Lower leg skin (tissue), 4 donors: ENCODE results near the gene AMOT. TPM values are rescaled to one million over a fixed set of nuclear protein-coding genes. Genes with fewer than 3 reads are reported as not detected.

Experiments
- DNase-seq, 2 donors: peaks; one replicate each; pipeline ENCODE4 v3.0.0-alpha.2; 2019; ENCODE audit warnings: low spot score in 2 of 2
- H3K4me3 ChIP-seq: fragments of 200-600 bp; sonication (generic); 2 replicates; pipeline ENCODE4 v1.5.1; 2017; ENCODE audit warnings: mild to moderate bottlenecking, low read depth; ENCODE audit not compliant: poor library complexity, severe bottlenecking
- POLR2A ChIP-seq, 2 donors: fragments of 450-650 bp; IDR thresholded peaks; one replicate each; pipeline ENCODE4 v1.6.1; 2016 to 2017; ENCODE audit warnings: antibody characterized with exemption in 2 of 2, mild to moderate bottlenecking in 1 of 2, moderate library complexity in 1 of 2
- WGBS, 2 donors: methylation state at CpG; one replicate each; pipeline ENCODE4 v1.1.5; 2018; 5-methylcytosine and 5-hydroxymethylcytosine counted together
- intact Hi-C: fragments of 100-400 bp; cut with DNase I; formaldehyde crosslinking; loops from one replicate; pipeline ENCODE4 v1.15.0; 2023; ENCODE audit warnings: low total_unique reads
- total RNA-seq, 4 donors: library from RNA; depleted of rRNA; stranded (reverse); fragments of >200 nt; gene quantifications; one replicate each; pipeline ENCODE4 v1.1.0, GENCODE V29; 2016
- TF ChIP-seq, protein P1 (sequence below), 3 donors: fragments of 450-650 bp; IDR thresholded peaks; one replicate each; pipeline ENCODE4 v1.5.1; 2016; ENCODE audit warnings: antibody characterized with exemption in 3 of 3, mild to moderate bottlenecking in 3 of 3, moderate library complexity in 2 of 3

Gene AMOT
- total RNA-seq, 4 donors from 2014 or later = 2.7 to 13.9 (median 10.3) TPM

DNA sequence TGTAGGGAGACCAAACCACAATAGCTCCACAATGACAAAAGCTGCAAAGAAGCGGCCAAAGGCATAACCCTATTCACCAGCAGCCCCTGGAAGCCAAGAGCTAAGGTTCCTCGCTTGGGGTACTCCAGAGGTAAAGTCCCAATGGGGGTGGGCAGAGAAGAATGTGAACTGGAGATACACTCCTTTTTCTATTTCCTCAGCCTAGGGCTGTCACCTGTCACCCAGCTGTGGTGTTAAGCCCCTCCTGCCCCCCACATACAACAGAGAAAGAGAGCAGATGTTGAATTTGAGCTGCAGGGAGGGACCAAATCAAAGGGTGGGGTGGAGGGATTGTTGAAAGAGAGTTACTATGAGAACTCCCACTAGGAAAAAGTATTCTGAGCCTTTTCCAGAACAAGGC lies 26.1 kb downstream of the AMOT start:
- DNase-seq = no peak
- 71 to 95% methylated on average over 2 of the region's 2 CpGs for WGBS, 2 donors
- TF ChIP-seq, protein P1, sequence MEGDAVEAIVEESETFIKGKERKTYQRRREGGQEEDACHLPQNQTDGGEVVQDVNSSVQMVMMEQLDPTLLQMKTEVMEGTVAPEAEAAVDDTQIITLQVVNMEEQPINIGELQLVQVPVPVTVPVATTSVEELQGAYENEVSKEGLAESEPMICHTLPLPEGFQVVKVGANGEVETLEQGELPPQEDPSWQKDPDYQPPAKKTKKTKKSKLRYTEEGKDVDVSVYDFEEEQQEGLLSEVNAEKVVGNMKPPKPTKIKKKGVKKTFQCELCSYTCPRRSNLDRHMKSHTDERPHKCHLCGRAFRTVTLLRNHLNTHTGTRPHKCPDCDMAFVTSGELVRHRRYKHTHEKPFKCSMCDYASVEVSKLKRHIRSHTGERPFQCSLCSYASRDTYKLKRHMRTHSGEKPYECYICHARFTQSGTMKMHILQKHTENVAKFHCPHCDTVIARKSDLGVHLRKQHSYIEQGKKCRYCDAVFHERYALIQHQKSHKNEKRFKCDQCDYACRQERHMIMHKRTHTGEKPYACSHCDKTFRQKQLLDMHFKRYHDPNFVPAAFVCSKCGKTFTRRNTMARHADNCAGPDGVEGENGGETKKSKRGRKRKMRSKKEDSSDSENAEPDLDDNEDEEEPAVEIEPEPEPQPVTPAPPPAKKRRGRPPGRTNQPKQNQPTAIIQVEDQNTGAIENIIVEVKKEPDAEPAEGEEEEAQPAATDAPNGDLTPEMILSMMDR (IDR thresholded peaks at IDR 0.05) = no peak
- no peak for TF ChIP-seq POLR2A (IDR thresholded peaks at IDR 0.05)
- H3K4me3 ChIP-seq = no peak overlapping the region
- intact Hi-C loops = no loop called here

DNA sequence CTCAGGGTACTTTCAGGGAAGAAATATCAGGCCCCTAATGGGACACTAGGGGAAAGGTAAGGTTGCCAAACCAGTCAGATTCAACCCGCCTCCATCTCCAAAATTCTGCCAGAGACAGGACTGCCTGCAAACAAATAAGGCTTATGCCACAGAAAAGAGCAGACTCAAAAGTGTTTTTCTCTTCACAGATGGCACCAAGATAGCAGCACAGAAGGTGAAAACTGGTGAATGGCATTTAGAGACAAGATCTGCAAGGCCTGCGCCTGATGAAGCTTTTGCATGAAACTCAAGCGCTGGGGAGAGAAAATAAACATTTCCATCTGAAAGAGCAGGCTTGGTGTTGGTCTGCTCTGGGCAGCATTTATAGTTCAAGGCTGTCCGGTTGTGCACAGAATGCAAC lies 27.9 kb downstream of the AMOT start:
- no peak for TF ChIP-seq POLR2A (IDR thresholded peaks at IDR 0.05)
- TF ChIP-seq, protein P1 (IDR thresholded peaks at IDR 0.05) = no peak
- intact Hi-C loops = no loop called here
- H3K4me3 ChIP-seq = no peak overlapping the region
- 73 to 100% methylated on average over 4 of the region's 4 CpGs for WGBS, 2 donors
- no peak for DNase-seq

DNA sequence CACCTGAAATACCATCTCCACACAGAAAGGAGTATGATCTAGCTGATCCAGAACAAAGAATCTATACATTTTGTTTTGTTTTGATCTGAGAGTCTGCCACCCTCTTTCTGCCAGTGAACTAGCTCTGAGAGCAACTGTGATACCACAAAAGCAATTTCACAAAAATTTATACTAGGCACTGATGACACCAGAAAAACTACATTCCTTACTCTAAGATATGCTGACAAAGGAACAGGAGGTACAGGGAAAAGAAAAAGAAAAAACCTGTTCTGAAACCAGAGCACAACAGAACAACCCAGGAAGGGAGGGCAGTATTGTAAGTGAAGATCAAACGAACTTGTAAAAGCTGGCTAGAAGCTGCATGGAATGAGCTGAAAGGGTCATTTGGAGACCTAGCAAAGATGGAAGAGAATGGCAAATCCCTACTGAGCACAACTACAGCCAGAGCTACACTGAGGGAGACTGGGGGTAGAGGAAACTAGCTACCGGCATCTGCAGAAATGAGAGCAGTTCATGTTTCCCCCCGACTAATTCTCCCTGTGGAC lies 31.9 kb downstream of the AMOT start:
- 60 to 64% methylated on average over 3 of the region's 3 CpGs for WGBS, 2 donors
- DNase-seq = no peak
- TF ChIP-seq, protein P1 (IDR thresholded peaks at IDR 0.05) = no peak
- TF ChIP-seq POLR2A (IDR thresholded peaks at IDR 0.05) = no peak
- intact Hi-C loops = no loop called here
- H3K4me3 ChIP-seq = no peak overlapping the region

DNA sequence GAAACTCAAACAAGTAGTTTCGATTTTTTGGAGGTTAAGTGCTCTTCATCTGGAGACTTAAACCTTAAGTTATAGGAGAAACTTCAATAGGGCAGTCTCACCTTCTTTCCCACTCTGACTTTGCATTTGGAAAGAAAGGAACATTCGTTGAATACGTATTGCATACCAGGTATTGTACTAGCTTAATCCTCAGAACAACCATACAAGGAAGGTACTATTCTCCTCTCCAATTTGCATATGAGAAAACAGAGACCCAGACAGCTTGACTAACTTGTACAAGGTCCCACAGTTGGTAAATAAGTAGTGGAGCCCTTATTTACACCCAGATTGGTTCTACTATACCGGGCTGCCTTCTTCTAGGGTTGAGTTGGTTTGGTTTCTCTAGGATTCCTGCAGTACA lies 32.6 kb downstream of the AMOT start:
- WGBS, 2 donors = 57 to 85% methylated on average over 4 of the region's 4 CpGs
- TF ChIP-seq POLR2A (IDR thresholded peaks at IDR 0.05) = no peak
- TF ChIP-seq, protein P1 (IDR thresholded peaks at IDR 0.05) = no peak
- intact Hi-C loops = no loop called here
- no peak for DNase-seq
- H3K4me3 ChIP-seq = no peak overlapping the region

DNA sequence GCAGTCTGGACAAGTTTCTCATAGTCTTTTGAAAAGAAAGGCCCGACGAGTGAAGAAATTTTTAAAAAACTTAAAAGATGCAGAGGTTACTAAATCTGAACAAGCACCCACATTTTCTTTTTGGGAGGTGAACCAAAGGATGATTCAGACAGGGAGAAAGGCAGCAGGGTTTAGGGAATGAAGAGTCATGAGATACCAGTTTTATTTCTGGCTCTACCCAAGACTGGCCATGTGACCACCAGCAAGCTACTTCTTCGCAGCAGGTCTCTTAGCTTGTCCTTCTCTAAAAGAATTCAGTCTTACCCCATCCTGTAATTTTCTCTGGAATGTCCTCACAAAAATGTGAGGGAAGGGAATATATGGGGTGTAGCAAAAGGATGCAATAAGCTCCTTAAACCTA lies 37.6 kb downstream of the AMOT start:
- DNase-seq = no peak
- WGBS, 2 donors = 89 to 95% methylated on average over 3 of the region's 3 CpGs
- TF ChIP-seq POLR2A (IDR thresholded peaks at IDR 0.05) = no peak
- intact Hi-C loops = no loop called here
- no peak overlapping the region for H3K4me3 ChIP-seq

DNA sequence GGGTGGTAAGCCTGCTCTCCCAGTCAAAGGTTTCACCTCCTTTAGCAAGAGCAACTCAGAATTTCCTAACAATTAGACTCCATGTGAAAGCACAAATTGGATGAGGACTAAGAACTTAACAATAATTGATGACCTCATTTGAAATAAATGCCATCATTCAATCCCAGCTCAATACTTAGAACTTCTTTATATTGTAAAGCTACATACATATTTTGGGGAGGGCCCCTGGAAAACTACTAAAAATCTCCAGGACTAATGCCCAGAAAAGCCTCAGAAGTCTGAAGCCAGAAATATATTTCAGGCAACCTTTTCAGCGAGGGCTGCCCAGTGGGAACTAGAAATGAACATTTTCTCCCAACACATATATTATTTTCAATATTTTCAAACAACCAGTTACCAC lies 38.1 kb downstream of the AMOT start:
- no peak overlapping the region for H3K4me3 ChIP-seq
- intact Hi-C loops = no loop called here
- WGBS, 2 donors = 56 to 79% methylated on average over 1 of the region's 1 CpG
- no peak for TF ChIP-seq POLR2A (IDR thresholded peaks at IDR 0.05)
- TF ChIP-seq, protein P1 (IDR thresholded peaks at IDR 0.05) = no peak
- no peak for DNase-seq
